SK-N-SH treated with all-trans-retinoic acid at 6 μM for 48 hours (cell line): ENCODE results near the gene SAMMSON.

Experiments used
- PATZ1 ChIP-seq: fragments of 250-450 bp; sonication (Bioruptor Pico); IDR thresholded peaks from 2 replicates; pipeline ENCODE4 v1.8.0; 2020; ENCODE audit warnings: mild to moderate bottlenecking, moderate library complexity, borderline replicate concordance
- RARB ChIP-seq: fragments of 250-450 bp; sonication (Bioruptor Pico); IDR thresholded peaks from 2 replicates; pipeline ENCODE4 v1.8.0; 2021; ENCODE audit warnings: mild to moderate bottlenecking, moderate library complexity

GRCh38 chr3:70011582-70011981, 12.0 kb downstream of the SAMMSON start:
- TF ChIP-seq RARB (no peak), PATZ1 (no peak)
